ENCODE data around the gene CTXND1.

Gene CTXND1

GRCh38 chr15:80202641-80203360, 49.2 kb downstream of the CTXND1 start:
- TF ChIP-seq CTCF (conservative IDR thresholded peaks at IDR 0.05; ENCODE audit: low read length): no peak
- DNase-seq (ENCODE audit: low read depth): no peak
- no peak overlapping the region for H3K4me3 ChIP-seq (ENCODE audit: low read length)

GRCh38 chr15:80202016-80202315, 50.0 kb downstream of the CTXND1 start:
- no peak for DNase-seq (ENCODE audit: low read depth)
- no peak overlapping the region for H3K4me3 ChIP-seq (ENCODE audit: low read length)
- no peak for TF ChIP-seq CTCF (conservative IDR thresholded peaks at IDR 0.05; ENCODE audit: low read length)

- H3K4me3 ChIP-seq (ENCODE audit: low read length): no peak overlapping the region
- no peak for DNase-seq (ENCODE audit: low read depth)
- no peak for TF ChIP-seq CTCF (conservative IDR thresholded peaks at IDR 0.05; ENCODE audit: low read length)
Observed at GRCh38 chr15:80201256-80202015, 50.6 kb downstream of the CTXND1 start.

GRCh38 chr15:80199869-80200268, 52.1 kb downstream of the CTXND1 start:
- TF ChIP-seq CTCF (conservative IDR thresholded peaks at IDR 0.05; ENCODE audit: low read length): no peak
- no peak overlapping the region for H3K4me3 ChIP-seq (ENCODE audit: low read length)
- no peak for DNase-seq (ENCODE audit: low read depth)

- no peak for TF ChIP-seq CTCF (conservative IDR thresholded peaks at IDR 0.05; ENCODE audit: low read length)
- no peak for DNase-seq (ENCODE audit: low read depth)
- no peak overlapping the region for H3K4me3 ChIP-seq (ENCODE audit: low read length)
Observed at GRCh38 chr15:80199366-80199765, 52.6 kb downstream of the CTXND1 start.

- H3K4me3 ChIP-seq (ENCODE audit: low read length): no peak overlapping the region
- no peak for DNase-seq (ENCODE audit: low read depth)
- TF ChIP-seq CTCF (conservative IDR thresholded peaks at IDR 0.05; ENCODE audit: low read length): no peak
Observed at GRCh38 chr15:80194914-80195313, 57.1 kb downstream of the CTXND1 start.

- no peak for DNase-seq (ENCODE audit: low read depth)
- H3K4me3 ChIP-seq (ENCODE audit: low read length): no peak overlapping the region
- TF ChIP-seq CTCF (conservative IDR thresholded peaks at IDR 0.05; ENCODE audit: low read length): no peak
Observed at GRCh38 chr15:80194186-80194585, 57.8 kb downstream of the CTXND1 start.
